LNCAP (cell line): Measurements from ENCODE around the gene ITGB1BP1.

Source experiments
- TF ChIP-seq, protein P1 (sequence below): fragments of 450-650 bp; IDR thresholded peaks from 2 replicates; pipeline ENCODE4 v1.5.1; 2017; ENCODE audit warnings: mild to moderate bottlenecking

ITGB1BP1 gene

GRCh38 chr2:9358846-9359245, 64.5 kb downstream of the ITGB1BP1 start:
- TF ChIP-seq, protein P1, sequence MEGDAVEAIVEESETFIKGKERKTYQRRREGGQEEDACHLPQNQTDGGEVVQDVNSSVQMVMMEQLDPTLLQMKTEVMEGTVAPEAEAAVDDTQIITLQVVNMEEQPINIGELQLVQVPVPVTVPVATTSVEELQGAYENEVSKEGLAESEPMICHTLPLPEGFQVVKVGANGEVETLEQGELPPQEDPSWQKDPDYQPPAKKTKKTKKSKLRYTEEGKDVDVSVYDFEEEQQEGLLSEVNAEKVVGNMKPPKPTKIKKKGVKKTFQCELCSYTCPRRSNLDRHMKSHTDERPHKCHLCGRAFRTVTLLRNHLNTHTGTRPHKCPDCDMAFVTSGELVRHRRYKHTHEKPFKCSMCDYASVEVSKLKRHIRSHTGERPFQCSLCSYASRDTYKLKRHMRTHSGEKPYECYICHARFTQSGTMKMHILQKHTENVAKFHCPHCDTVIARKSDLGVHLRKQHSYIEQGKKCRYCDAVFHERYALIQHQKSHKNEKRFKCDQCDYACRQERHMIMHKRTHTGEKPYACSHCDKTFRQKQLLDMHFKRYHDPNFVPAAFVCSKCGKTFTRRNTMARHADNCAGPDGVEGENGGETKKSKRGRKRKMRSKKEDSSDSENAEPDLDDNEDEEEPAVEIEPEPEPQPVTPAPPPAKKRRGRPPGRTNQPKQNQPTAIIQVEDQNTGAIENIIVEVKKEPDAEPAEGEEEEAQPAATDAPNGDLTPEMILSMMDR: no peak

DNA sequence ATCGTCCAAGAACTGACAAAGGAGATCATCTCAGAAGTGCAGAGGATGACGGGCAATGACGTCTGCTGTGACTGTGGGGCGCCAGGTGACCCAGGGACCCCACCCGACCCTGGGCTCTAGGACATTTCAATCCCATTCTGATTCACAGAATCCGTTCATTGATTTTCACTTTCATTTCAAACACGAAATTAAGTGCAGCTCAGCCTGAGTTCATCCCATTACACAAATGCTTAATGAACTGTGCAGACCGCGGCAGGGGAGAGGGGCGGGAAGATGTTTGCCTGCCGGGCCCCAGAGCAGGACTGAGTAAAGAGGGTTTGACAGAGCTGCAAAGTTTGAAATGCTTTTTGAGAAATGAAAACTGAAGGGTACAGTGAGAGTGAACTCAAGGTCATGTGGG, 67.1 kb downstream of the ITGB1BP1 start:
- TF ChIP-seq, protein P1: no peak

GRCh38 chr2:9355716-9356115, 67.6 kb downstream of the ITGB1BP1 start:
- TF ChIP-seq, protein P1: no peak

GRCh38 chr2:9355270-9355669, 68.1 kb downstream of the ITGB1BP1 start:
- TF ChIP-seq, protein P1: no peak

DNA sequence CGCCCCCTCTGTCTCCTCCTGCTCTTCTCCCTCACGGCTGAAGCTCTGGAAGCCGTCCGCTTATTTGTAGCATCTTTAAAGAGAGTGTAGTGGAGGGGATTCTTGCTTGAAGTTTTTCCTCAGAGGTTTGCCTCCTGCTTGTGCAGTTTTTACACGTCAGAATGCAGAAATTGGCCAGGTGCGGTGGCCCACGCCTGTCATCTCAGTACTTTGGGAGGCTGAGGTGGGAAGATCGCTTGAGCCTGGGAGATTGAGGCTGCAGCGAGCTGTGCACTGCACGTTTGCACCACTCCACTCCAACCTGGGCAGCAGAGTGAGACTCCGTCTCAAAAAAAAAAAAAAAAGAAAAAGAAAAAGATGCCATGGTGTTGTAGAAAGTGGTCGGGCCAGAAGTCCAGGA, 69.0 kb downstream of the ITGB1BP1 start:
- TF ChIP-seq, protein P1: no peak
